ENCODE results near the gene CACNA1C.

GRCh38 chr12:2698566-2698965 lies 645.8 kb downstream of the CACNA1C start:
- TF ChIP-seq GATA3 (IDR thresholded peaks at IDR 0.05; ENCODE audit: low read depth, low read length), result no peak
- no peak for TF ChIP-seq GATA2 (IDR thresholded peaks at IDR 0.05; ENCODE audit: low read depth, low read length)
